NCI-H2107 treated with DMSO at 0.1 percent for 48 hours (cell line): Measurements from ENCODE around the gene MBTPS1.

Source experiments
- DNase-seq: peaks from one replicate; lab custom pipeline; 2025; ENCODE audit not compliant: unreplicated experiment; lab: John Stamatoyannopoulos, UW

The MBTPS1 gene

GRCh38 chr16:84013787-84014569 lies 102.8 kb downstream of the MBTPS1 start:
- peak; percentile 64 for DNase-seq

GRCh38 chr16:84009282-84009681 lies 107.5 kb downstream of the MBTPS1 start:
- no peak for DNase-seq

- no peak for DNase-seq
These were observed 108.8 kb downstream of the MBTPS1 start for GRCh38 chr16:84007965-84008364.

GRCh38 chr16:84007520-84007919 lies 109.2 kb downstream of the MBTPS1 start:
- DNase-seq = no peak

- DNase-seq = no peak
These were observed 111.4 kb downstream of the MBTPS1 start for GRCh38 chr16:84005391-84005790.

- DNase-seq = no peak
These were observed 112.3 kb downstream of the MBTPS1 start for GRCh38 chr16:84004442-84004841.
